ENCODE results near the gene STYXL1.

Gene STYXL1

GRCh38 chr7:75953931-75954330, 93.9 kb downstream of the STYXL1 start:
- no peak for DNase-seq (ENCODE audit: low read depth)
- no peak overlapping the region for H3K4me3 ChIP-seq (ENCODE audit: control insufficient read depth, low read depth, low read length)
- TF ChIP-seq CTCF (conservative IDR thresholded peaks at IDR 0.05; ENCODE audit: control insufficient read depth, insufficient read depth, low read depth, low read length), result no peak

GRCh38 chr7:75953431-75953830, 94.4 kb downstream of the STYXL1 start:
- H3K4me3 ChIP-seq (ENCODE audit: control insufficient read depth, low read depth, low read length), result no peak overlapping the region
- no peak for TF ChIP-seq CTCF (conservative IDR thresholded peaks at IDR 0.05; ENCODE audit: control insufficient read depth, insufficient read depth, low read depth, low read length)
- no peak for DNase-seq (ENCODE audit: low read depth)

- peak; percentile 89 for DNase-seq (ENCODE audit: low read depth)
- H3K4me3 ChIP-seq (ENCODE audit: control insufficient read depth, low read depth, low read length), result no peak overlapping the region
- no peak for TF ChIP-seq CTCF (conservative IDR thresholded peaks at IDR 0.05; ENCODE audit: control insufficient read depth, insufficient read depth, low read depth, low read length)
Observed at GRCh38 chr7:75951506-75951905, 96.3 kb downstream of the STYXL1 start.

- TF ChIP-seq CTCF (conservative IDR thresholded peaks at IDR 0.05; ENCODE audit: control insufficient read depth, insufficient read depth, low read depth, low read length), result no peak
- no peak overlapping the region for H3K4me3 ChIP-seq (ENCODE audit: control insufficient read depth, low read depth, low read length)
- DNase-seq (ENCODE audit: low read depth), result no peak
Observed at GRCh38 chr7:75950111-75950681, 97.6 kb downstream of the STYXL1 start.

- TF ChIP-seq CTCF (conservative IDR thresholded peaks at IDR 0.05; ENCODE audit: control insufficient read depth, insufficient read depth, low read depth, low read length), result no peak
- DNase-seq (ENCODE audit: low read depth), result no peak
- H3K4me3 ChIP-seq (ENCODE audit: control insufficient read depth, low read depth, low read length), result no peak overlapping the region
Observed at GRCh38 chr7:75948179-75948578, 99.6 kb downstream of the STYXL1 start.

Measured in fibroblast of mammary gland (primary cell).